Body of pancreas (tissue), 4 donors: Measurements from ENCODE around the gene CELSR1.

Experiments used
- CTCF ChIP-seq, 7 experiments: fragments of 450-650 bp in 4 of 7; fragments of 200-600 bp in 3 of 7; sonication (generic) in 3 of 7; IDR thresholded peaks; one replicate each; pipeline ENCODE4 v1.5.1; 2016 to 2019; ENCODE audit warnings: antibody characterized with exemption in 7 of 7
- POLR2A ChIP-seq, 3 donors: fragments of 450-650 bp; IDR thresholded peaks; one replicate each; pipeline ENCODE4 v1.6.1; 2016; ENCODE audit warnings: antibody characterized with exemption in 3 of 3, mild to moderate bottlenecking in 2 of 3

- TF ChIP-seq CTCF (IDR thresholded peaks at IDR 0.05) (no peak), POLR2A (IDR thresholded peaks at IDR 0.05) (no peak)
Measured at GRCh38 chr22:46401370-46401769, 136.1 kb downstream of the CELSR1 start.
